GM12878 (cell line): ENCODE data around the gene PIGS. TPM values are rescaled to one million over a fixed set of nuclear protein-coding genes. Genes with fewer than 3 reads are reported as not detected.
A peak's percentile ranks its signal among the peaks of the same experiment; 100 is the strongest.

Experiments
- ATAC-seq: fragments of 200-7000 bp; cut with Tn5 transposase; 3 replicates; pipeline ENCODE4 v1.9.1; 2020; ENCODE audit warnings: mild to moderate bottlenecking, moderate library complexity
- BruUV-seq: library from RNA; stranded (reverse); fragments of 400-500 nt; replicated peaks from 2 replicates; lab custom pipeline; 2021; lab: Mats Ljungman, UMichigan
- CTCF ChIA-PET: fragments of 300-600 bp; sonication (Branson Sonifier 250); formaldehyde crosslinking; extraction: SDS; loops from one replicate; lab custom pipeline; 2021; ENCODE audit warnings: inconsistent platforms; lab: Yijun Ruan, JAX
- POLR2A ChIA-PET: fragments of 350-600 bp; formaldehyde crosslinking; extraction: SDS; loops from one replicate; lab custom pipeline; 2021; ENCODE audit warnings: inconsistent platforms; lab: Charles Lee
- RAD21 ChIA-PET: fragments of 300-600 bp; sonication (Branson Sonifier 250); formaldehyde crosslinking; loops from one replicate; lab custom pipeline; 2023; ENCODE audit warnings: antibody characterized with exemption; ENCODE audit not compliant: unreplicated experiment; lab: Charles Lee
- SMC1A ChIA-PET: fragments of 300-600 bp; sonication (Branson Sonifier 250); formaldehyde crosslinking; loops from one replicate; lab custom pipeline; 2023; ENCODE audit not compliant: unreplicated experiment, uncharacterized antibody; lab: Charles Lee
- DNase-seq: peaks from one replicate; pipeline ENCODE4 v3.0.0-alpha.2; 2011; ENCODE audit warnings: low read depth, low spot score
- FAIRE-seq: peaks from 3 replicates; lab custom pipeline; 2011; peaks lifted over from hg19 to GRCh38; lab: Jason Lieb, UNC
- H2AFZ ChIP-seq: 2 replicates; pipeline ENCODE4 v1.6.0; 2011; ENCODE audit warnings: low read depth, low read length, control low read depth; ENCODE audit not compliant: control insufficient read depth
- H3K27ac ChIP-seq: 2 replicates; pipeline ENCODE4 v1.5.1; 2011; ENCODE audit warnings: control low read depth; ENCODE audit not compliant: control insufficient read depth, insufficient read depth
- H3K27me3 ChIP-seq, 2 experiments: replicated peaks in 1 of 2; 2 replicates each; pipeline versions ENCODE4 v1.6.0 to v1.6.1; 2011; ENCODE audit warnings: low read length in 1 of 2; ENCODE audit not compliant: control insufficient read depth in 2 of 2, insufficient read depth in 2 of 2
- H3K36me3 ChIP-seq, 2 experiments: 2 replicates each; pipeline ENCODE4 v1.5.1; 2011; ENCODE audit warnings: low read length in 1 of 2; ENCODE audit not compliant: control insufficient read depth in 2 of 2, insufficient read depth in 2 of 2
- H3K4me1 ChIP-seq: 2 replicates; pipeline ENCODE4 v1.6.1; 2011; ENCODE audit warnings: mild to moderate bottlenecking, low read length, moderate library complexity, mixed read lengths; ENCODE audit not compliant: control insufficient read depth, insufficient read depth
- H3K4me2 ChIP-seq: 2 replicates; pipeline ENCODE4 v1.6.0; 2011; ENCODE audit warnings: control low read depth; ENCODE audit not compliant: control insufficient read depth, insufficient read depth
- H3K4me3 ChIP-seq: fragments of 200-600 bp; sonication (generic); 2 replicates; pipeline ENCODE4 v1.5.1; 2016
- H3K79me2 ChIP-seq: 2 replicates; pipeline ENCODE4 v1.6.0; 2011; ENCODE audit warnings: low read length; ENCODE audit not compliant: control insufficient read depth, insufficient read depth
- H3K9ac ChIP-seq: 2 replicates; pipeline ENCODE4 v1.8.0; 2011; ENCODE audit warnings: low read length, control low read depth, mixed read lengths; ENCODE audit not compliant: control insufficient read depth, insufficient read depth
- H3K9me3 ChIP-seq: replicated peaks from 3 replicates; pipeline ENCODE4 v1.5.1; 2011; ENCODE audit warnings: mild to moderate bottlenecking, low read length; ENCODE audit not compliant: control insufficient read depth, insufficient read depth
- H4K20me1 ChIP-seq: 2 replicates; pipeline ENCODE4 v1.6.0; 2011; ENCODE audit not compliant: control insufficient read depth, insufficient read depth
- ATF7 ChIP-seq: fragments of 450-650 bp; IDR thresholded peaks from 2 replicates; pipeline ENCODE4 v1.6.1; 2016; ENCODE audit warnings: low read depth, mild to moderate bottlenecking
- IRF4 ChIP-seq: IDR thresholded peaks from 2 replicates; pipeline ENCODE4 v1.6.1; 2011; ENCODE audit warnings: low read depth, low read length
- NFYA ChIP-seq: IDR thresholded peaks from 2 replicates; pipeline ENCODE4 v1.6.1; 2011; ENCODE audit warnings: low read depth, mild to moderate bottlenecking, low read length, improper control_type of control experiment, borderline replicate concordance
- PAX5 ChIP-seq: IDR thresholded peaks from 2 replicates; pipeline ENCODE4 v1.6.1; 2011; ENCODE audit warnings: low read depth, low read length, borderline replicate concordance
- SMAD1 ChIP-seq: fragments of 450-650 bp; IDR thresholded peaks from 2 replicates; pipeline ENCODE4 v1.6.1; 2018; ENCODE audit warnings: mild to moderate bottlenecking, low read depth; ENCODE audit not compliant: partially characterized antibody
- ZNF24 ChIP-seq: fragments of 450-650 bp; IDR thresholded peaks from 2 replicates; pipeline ENCODE4 v1.6.1; 2017; ENCODE audit warnings: antibody characterized with exemption, mild to moderate bottlenecking
- WGBS: methylation state at CpG from one replicate; pipeline ENCODE4 v1.1.6; 2016; ENCODE audit warnings: low lambda C conversion rate; ENCODE audit not compliant: insufficient replicate concordance, insufficient coverage; ENCODE audit errors: missing lambda C conversion rate; 5-methylcytosine and 5-hydroxymethylcytosine counted together
- in situ Hi-C: fragments of 300-500 bp; cut with MboI; formaldehyde crosslinking; loops from 9 replicates; pipeline ENCODE4 v1.14.3; 2018; ENCODE audit warnings: mixed read lengths
- intact Hi-C: fragments of 100-400 bp; cut with micrococcal nuclease; formaldehyde crosslinking; loops from one replicate; pipeline ENCODE4 v1.14.2; 2022; ENCODE audit not compliant: unreplicated experiment
- polyA plus RNA-seq, 11 experiments: library from polyadenylated mRNA; depleted of rRNA in 4 of 11; unstranded in 6 of 11; stranded (reverse) in 5 of 11; fragments of >200 nt; fragmentation: Nextera tagmentation in 4 of 11; fragmentation: Illumina TruSeq in 1 of 11; extraction: Ambion mirVana in 4 of 11; extraction: Trizol in 1 of 11; gene quantifications; 1 replicate in 1 of 11; 2 replicates in 10 of 11; pipeline versions ENCODE4 v1.2.1 to v1.2.3, GENCODE V29; 2011 to 2016; ENCODE audit warnings: inconsistent platforms in 2 of 11, missing spikeins in 2 of 11, low read depth in 1 of 11
- total RNA-seq, 4 experiments: library from RNA; depleted of rRNA in 3 of 4; stranded (reverse); fragments of >200 nt in 3 of 4; fragmentation: Illumina TruSeq in 1 of 4; extraction: Trizol in 1 of 4; gene quantifications; 2 replicates each; pipeline versions ENCODE4 v1.2.1 to v1.2.3, GENCODE V29; 2013 to 2021
- TF ChIP-seq, protein P1 (sequence below): fragments of 450-650 bp; IDR thresholded peaks from 2 replicates; pipeline ENCODE4 v1.6.1; 2016; ENCODE audit warnings: mild to moderate bottlenecking, moderate library complexity, borderline replicate concordance

Gene PIGS
- total and polyA plus RNA-seq, 10 of the 15 experiments (the other 5 are each of a cell fraction or from before 2014, with no cell fraction given), result 27.5 to 73.7 (median 50.7) TPM

DNA sequence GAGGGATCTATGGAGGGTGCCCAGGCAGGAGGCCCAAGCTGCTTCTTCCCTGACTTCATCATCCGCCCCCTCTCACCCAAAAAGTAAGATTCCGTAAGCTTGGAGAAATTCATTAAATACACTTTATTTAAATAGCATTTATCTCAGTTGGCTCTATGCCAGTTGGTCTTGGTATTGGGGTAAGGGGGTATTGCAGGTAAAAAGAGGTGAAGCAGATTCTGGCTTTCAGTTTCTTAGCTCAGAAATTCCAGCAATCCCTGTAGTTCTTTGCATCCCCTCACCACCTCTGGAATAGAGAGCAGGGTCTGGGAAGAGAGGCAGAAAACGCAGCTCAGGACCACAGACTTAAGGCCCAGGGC lies 6.1 kb upstream of the PIGS start:
- in situ Hi-C loops, result no loop called here
- CTCF ChIA-PET, result interaction anchor here (1.0 to 4.8 kb wide), 5 partner anchors 9 to 128 kb away, joined by 3 to 56 read pairs (median 6); no protein-coding TSS in a partner anchor
- RAD21 ChIA-PET, result interaction anchor here (1.1 to 3.3 kb wide), 9 partner anchors 9 to 220 kb away, joined by 3 to 38 read pairs (median 4); partner anchors contain the start of genes BLTP2 and POLDIP2
- Histone ChIP-seq H3K4me3 (peak overlapping the region; percentile 43; the same call in 1 of the 2 replicates), H3K9me3 (no peaks in the 10 kb centered on the region), H3K27me3 (no peaks in the 10 kb centered on the region), H3K79me2 (peaks cover 20% of the 10 kb centered on the region), H3K9ac (no peak overlapping the region), H2AFZ (no peak overlapping the region), H3K27ac (peak overlapping the region; percentile 46), H3K4me2 (no peak overlapping the region), H3K36me3 (peaks cover 12 to 26% of the 10 kb centered on the region in 2 experiments), H4K20me1 (no peaks in the 10 kb centered on the region), H3K4me1 (peaks cover 29% of the 10 kb centered on the region)
- TSS peak; percentile 53 for BruUV-seq
- FAIRE-seq (no peak), ATAC-seq (no peak), DNase-seq (no peak)
- 74% methylated on average over 3 of the region's 3 CpGs for WGBS
- SMC1A ChIA-PET, result interaction anchor here (0.7 to 3.0 kb wide), 9 partner anchors 12 to 80 kb away, joined by 3 to 13 read pairs (median 4); no protein-coding TSS in a partner anchor
- POLR2A ChIA-PET, result interaction anchor here (0.5 to 7.1 kb wide), 13 partner anchors 9 to 396 kb away, joined by 3 to 91 read pairs (median 7); partner anchors contain the start of genes BLTP2, PROCA1, SPAG5 and UNC119
- intact Hi-C loops, result loop anchor here (2.0 kb wide), 1 partner anchor 21 kb away; the partner anchor contains the start of gene SPAG5
- peak; percentile 19 for TF ChIP-seq SMAD1
- TF ChIP-seq, protein P1, sequence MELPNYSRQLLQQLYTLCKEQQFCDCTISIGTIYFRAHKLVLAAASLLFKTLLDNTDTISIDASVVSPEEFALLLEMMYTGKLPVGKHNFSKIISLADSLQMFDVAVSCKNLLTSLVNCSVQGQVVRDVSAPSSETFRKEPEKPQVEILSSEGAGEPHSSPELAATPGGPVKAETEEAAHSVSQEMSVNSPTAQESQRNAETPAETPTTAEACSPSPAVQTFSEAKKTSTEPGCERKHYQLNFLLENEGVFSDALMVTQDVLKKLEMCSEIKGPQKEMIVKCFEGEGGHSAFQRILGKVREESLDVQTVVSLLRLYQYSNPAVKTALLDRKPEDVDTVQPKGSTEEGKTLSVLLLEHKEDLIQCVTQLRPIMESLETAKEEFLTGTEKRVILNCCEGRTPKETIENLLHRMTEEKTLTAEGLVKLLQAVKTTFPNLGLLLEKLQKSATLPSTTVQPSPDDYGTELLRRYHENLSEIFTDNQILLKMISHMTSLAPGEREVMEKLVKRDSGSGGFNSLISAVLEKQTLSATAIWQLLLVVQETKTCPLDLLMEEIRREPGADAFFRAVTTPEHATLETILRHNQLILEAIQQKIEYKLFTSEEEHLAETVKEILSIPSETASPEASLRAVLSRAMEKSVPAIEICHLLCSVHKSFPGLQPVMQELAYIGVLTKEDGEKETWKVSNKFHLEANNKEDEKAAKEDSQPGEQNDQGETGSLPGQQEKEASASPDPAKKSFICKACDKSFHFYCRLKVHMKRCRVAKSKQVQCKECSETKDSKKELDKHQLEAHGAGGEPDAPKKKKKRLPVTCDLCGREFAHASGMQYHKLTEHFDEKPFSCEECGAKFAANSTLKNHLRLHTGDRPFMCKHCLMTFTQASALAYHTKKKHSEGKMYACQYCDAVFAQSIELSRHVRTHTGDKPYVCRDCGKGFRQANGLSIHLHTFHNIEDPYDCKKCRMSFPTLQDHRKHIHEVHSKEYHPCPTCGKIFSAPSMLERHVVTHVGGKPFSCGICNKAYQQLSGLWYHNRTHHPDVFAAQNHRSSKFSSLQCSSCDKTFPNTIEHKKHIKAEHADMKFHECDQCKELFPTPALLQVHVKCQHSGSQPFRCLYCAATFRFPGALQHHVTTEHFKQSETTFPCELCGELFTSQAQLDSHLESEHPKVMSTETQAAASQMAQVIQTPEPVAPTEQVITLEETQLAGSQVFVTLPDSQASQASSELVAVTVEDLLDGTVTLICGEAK, result no peak
- TF ChIP-seq IRF4, result no peak
- TF ChIP-seq NFYA, result no peak
- no peak for TF ChIP-seq PAX5
- TF ChIP-seq ZNF24, result no peak
- no peak for TF ChIP-seq ATF7
